Thyroid gland (tissue), 4 donors: ENCODE measurements around the gene DNAJC12. TPM values are rescaled to one million over a fixed set of nuclear protein-coding genes. Genes with fewer than 3 reads are reported as not detected.

ENCODE experiments used
- DNase-seq, 2 donors: peaks; one replicate each; pipeline ENCODE4 v3.0.0-alpha.2; 2019
- H3K27ac ChIP-seq, 3 donors: fragments of 200-600 bp; sonication (generic); 1 replicate in 2 of 3; 2 replicates in 1 of 3; pipeline ENCODE4 v1.5.1; 2016 to 2019; ENCODE audit warnings: mild to moderate bottlenecking in 1 of 3, moderate library complexity in 1 of 3
- H3K27me3 ChIP-seq: fragments of 200-600 bp; sonication (generic); one replicate; pipeline ENCODE4 v1.5.1; 2019
- H3K36me3 ChIP-seq, 2 donors: fragments of 200-600 bp; sonication (generic); one replicate each; pipeline ENCODE4 v1.5.1; 2016 to 2019
- H3K4me1 ChIP-seq, 2 donors: fragments of 200-600 bp; sonication (generic); one replicate each; pipeline ENCODE4 v1.5.1; 2017 to 2019
- H3K4me3 ChIP-seq, 3 donors: fragments of 200-600 bp; sonication (generic); replicated peaks in 1 of 3; 1 replicate in 2 of 3; 2 replicates in 1 of 3; pipeline ENCODE4 v1.5.1; 2016; ENCODE audit warnings: mild to moderate bottlenecking in 1 of 3
- H3K9me3 ChIP-seq: fragments of 200-600 bp; sonication (generic); one replicate; pipeline ENCODE4 v1.5.1; 2017
- CTCF ChIP-seq, 6 experiments: fragments of 200-600 bp in 3 of 6; fragments of 450-650 bp in 3 of 6; sonication (generic) in 3 of 6; IDR thresholded peaks; one replicate each; pipeline ENCODE4 v1.5.1; 2016 to 2019; ENCODE audit warnings: antibody characterized with exemption in 6 of 6, mild to moderate bottlenecking in 2 of 6, inconsistent platforms in 1 of 6, moderate library complexity in 1 of 6
- POLR2A ChIP-seq, 2 donors: fragments of 450-650 bp; IDR thresholded peaks; one replicate each; pipeline ENCODE4 v1.6.1; 2017; ENCODE audit warnings: antibody characterized with exemption in 2 of 2, mild to moderate bottlenecking in 2 of 2, moderate library complexity in 1 of 2
- whole genome bisulfite sequencing, 2 donors: methylation state at CpG; one replicate each; pipeline ENCODE4 v1.1.5; 2017; 5-methylcytosine and 5-hydroxymethylcytosine counted together
- intact Hi-C: fragments of 100-400 bp; cut with DNase I; formaldehyde crosslinking; loops from one replicate; pipeline ENCODE4 v1.15.1; 2023
- total RNA-seq, 4 donors: library from RNA; depleted of rRNA; stranded (reverse); fragments of >200 nt; gene quantifications; one replicate each; pipeline ENCODE4 v1.2.3, GENCODE V29; 2016

DNAJC12 gene
- total RNA-seq, 4 donors from 2014 or later = 0.56 to 7.8 (median 1.9) TPM

GRCh38 chr10:67793313-67793712, 44.7 kb downstream of the DNAJC12 start:
- no peaks in the 10 kb centered on the region for H3K36me3 ChIP-seq
- no peak overlapping the region for H3K27ac ChIP-seq
- intact Hi-C loops = no loop called here
- WGBS, 2 donors = 7 to 15% methylated on average over 2 of the region's 2 CpGs
- no peak for DNase-seq
- H3K4me3 ChIP-seq = no peak overlapping the region
- TF ChIP-seq POLR2A (IDR thresholded peaks at IDR 0.05) (no peak), CTCF (IDR thresholded peaks at IDR 0.05) (no peak)
- no peaks in the 10 kb centered on the region for H3K4me1 ChIP-seq
- no peaks in the 10 kb centered on the region for H3K9me3 ChIP-seq
- no peaks in the 10 kb centered on the region for H3K27me3 ChIP-seq

- TF ChIP-seq CTCF (IDR thresholded peaks at IDR 0.05) (no peak), POLR2A (IDR thresholded peaks at IDR 0.05) (no peak)
- no peak for DNase-seq
These were observed 45.3 kb downstream of the DNAJC12 start for GRCh38 chr10:67792653-67793052.

GRCh38 chr10:67790534-67791408, 47.2 kb downstream of the DNAJC12 start:
- intact Hi-C loops = no loop called here
- no peaks in the 10 kb centered on the region for H3K27me3 ChIP-seq
- no peaks in the 10 kb centered on the region for H3K36me3 ChIP-seq
- H3K9me3 ChIP-seq = no peaks in the 10 kb centered on the region
- H3K27ac ChIP-seq = no peak overlapping the region
- H3K4me3 ChIP-seq = no peak overlapping the region
- H3K4me1 ChIP-seq = no peaks in the 10 kb centered on the region
- no peak for TF ChIP-seq POLR2A (IDR thresholded peaks at IDR 0.05)
- TF ChIP-seq CTCF (IDR thresholded peaks at IDR 0.05) = no peak
- 69 to 78% methylated on average over 6 of the region's 6 CpGs for WGBS, 2 donors
- DNase-seq = no peak

More at GRCh38 chr10:67792653-67793052, 45.3 kb downstream of the DNAJC12 start:
- no peaks in the 10 kb centered on the region for H3K9me3 ChIP-seq
- H3K4me1 ChIP-seq = no peaks in the 10 kb centered on the region
- intact Hi-C loops = no loop called here
- no peak overlapping the region for H3K27ac ChIP-seq
- no peaks in the 10 kb centered on the region for H3K27me3 ChIP-seq
- no peak overlapping the region for H3K4me3 ChIP-seq
- no peaks in the 10 kb centered on the region for H3K36me3 ChIP-seq

GRCh38 chr10:67789769-67790168, 48.2 kb downstream of the DNAJC12 start:
- WGBS, 2 donors = 91% methylated on average over 2 of the region's 2 CpGs
- TF ChIP-seq CTCF (IDR thresholded peaks at IDR 0.05) = no peak
- no peak for TF ChIP-seq POLR2A (IDR thresholded peaks at IDR 0.05)

More at GRCh38 chr10:67789769-67790168, 48.2 kb downstream of the DNAJC12 start:
- Histone ChIP-seq H3K4me1 (no peaks in the 10 kb centered on the region), H3K4me3 (no peak overlapping the region), H3K27me3 (no peaks in the 10 kb centered on the region), H3K27ac (no peak overlapping the region), H3K9me3 (no peaks in the 10 kb centered on the region), H3K36me3 (no peaks in the 10 kb centered on the region)
- no peak for DNase-seq
- intact Hi-C loops = no loop called here
